Measurements from ENCODE around the gene DCTPP1. TPM values are rescaled to one million over a fixed set of nuclear protein-coding genes. Genes with fewer than 3 reads are reported as not detected.

DCTPP1 gene
- total and polyA plus RNA-seq, 2 of the 13 experiments (the other 11 are each of a cell fraction or from before 2014, with no cell fraction given) = 54.8 to 74.4 TPM

- TF ChIP-seq, protein P1, sequence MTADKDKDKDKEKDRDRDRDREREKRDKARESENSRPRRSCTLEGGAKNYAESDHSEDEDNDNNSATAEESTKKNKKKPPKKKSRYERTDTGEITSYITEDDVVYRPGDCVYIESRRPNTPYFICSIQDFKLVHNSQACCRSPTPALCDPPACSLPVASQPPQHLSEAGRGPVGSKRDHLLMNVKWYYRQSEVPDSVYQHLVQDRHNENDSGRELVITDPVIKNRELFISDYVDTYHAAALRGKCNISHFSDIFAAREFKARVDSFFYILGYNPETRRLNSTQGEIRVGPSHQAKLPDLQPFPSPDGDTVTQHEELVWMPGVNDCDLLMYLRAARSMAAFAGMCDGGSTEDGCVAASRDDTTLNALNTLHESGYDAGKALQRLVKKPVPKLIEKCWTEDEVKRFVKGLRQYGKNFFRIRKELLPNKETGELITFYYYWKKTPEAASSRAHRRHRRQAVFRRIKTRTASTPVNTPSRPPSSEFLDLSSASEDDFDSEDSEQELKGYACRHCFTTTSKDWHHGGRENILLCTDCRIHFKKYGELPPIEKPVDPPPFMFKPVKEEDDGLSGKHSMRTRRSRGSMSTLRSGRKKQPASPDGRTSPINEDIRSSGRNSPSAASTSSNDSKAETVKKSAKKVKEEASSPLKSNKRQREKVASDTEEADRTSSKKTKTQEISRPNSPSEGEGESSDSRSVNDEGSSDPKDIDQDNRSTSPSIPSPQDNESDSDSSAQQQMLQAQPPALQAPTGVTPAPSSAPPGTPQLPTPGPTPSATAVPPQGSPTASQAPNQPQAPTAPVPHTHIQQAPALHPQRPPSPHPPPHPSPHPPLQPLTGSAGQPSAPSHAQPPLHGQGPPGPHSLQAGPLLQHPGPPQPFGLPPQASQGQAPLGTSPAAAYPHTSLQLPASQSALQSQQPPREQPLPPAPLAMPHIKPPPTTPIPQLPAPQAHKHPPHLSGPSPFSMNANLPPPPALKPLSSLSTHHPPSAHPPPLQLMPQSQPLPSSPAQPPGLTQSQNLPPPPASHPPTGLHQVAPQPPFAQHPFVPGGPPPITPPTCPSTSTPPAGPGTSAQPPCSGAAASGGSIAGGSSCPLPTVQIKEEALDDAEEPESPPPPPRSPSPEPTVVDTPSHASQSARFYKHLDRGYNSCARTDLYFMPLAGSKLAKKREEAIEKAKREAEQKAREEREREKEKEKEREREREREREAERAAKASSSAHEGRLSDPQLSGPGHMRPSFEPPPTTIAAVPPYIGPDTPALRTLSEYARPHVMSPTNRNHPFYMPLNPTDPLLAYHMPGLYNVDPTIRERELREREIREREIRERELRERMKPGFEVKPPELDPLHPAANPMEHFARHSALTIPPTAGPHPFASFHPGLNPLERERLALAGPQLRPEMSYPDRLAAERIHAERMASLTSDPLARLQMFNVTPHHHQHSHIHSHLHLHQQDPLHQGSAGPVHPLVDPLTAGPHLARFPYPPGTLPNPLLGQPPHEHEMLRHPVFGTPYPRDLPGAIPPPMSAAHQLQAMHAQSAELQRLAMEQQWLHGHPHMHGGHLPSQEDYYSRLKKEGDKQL (CRISPR knock-in tag; IDR thresholded peaks at IDR 0.05; ENCODE audit: low read depth) = 0 out of 2 replicates have a peak, but pooled peaks have one; percentile 47
- TF ChIP-seq JARID2 (CRISPR knock-in tag; IDR thresholded peaks at IDR 0.05; ENCODE audit: insufficient replicate concordance) = peak; percentile 72
- TF ChIP-seq MTERF4 (CRISPR knock-in tag; IDR thresholded peaks at IDR 0.05) = peak; percentile 31; the same call in 1 of the 2 replicates
- TF ChIP-seq AKAP8 (CRISPR knock-in tag; IDR thresholded peaks at IDR 0.05) = no peak; the same call in 1 of the 2 replicates
- TF ChIP-seq ZSCAN30 (CRISPR knock-in tag; IDR thresholded peaks at IDR 0.05) = no peak
- TF ChIP-seq HOXA9 (CRISPR knock-in tag; IDR thresholded peaks at IDR 0.05; ENCODE audit: borderline replicate concordance) = no peak
- TF ChIP-seq MBD4 (IDR thresholded peaks at IDR 0.05; ENCODE audit: borderline replicate concordance, low read length) = no peak
- no peak for TF ChIP-seq CBX5 (CRISPR knock-in tag; IDR thresholded peaks at IDR 0.05; ENCODE audit: borderline replicate concordance)
- TF ChIP-seq, protein P2, sequence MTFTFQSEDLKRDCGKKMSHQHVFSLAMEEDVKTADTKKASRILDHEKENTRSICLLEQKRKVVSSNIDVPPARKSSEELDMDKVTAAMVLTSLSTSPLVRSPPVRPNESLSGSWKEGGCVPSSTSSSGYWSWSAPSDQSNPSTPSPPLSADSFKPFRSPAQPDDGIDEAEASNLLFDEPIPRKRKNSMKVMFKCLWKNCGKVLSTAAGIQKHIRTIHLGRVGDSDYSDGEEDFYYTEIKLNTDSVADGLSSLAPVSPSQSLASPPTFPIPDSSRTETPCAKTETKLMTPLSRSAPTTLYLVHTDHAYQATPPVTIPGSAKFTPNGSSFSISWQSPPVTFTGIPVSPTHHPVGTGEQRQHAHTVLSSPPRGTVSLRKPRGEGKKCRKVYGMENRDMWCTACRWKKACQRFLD (CRISPR knock-in tag; IDR thresholded peaks at IDR 0.05; ENCODE audit: borderline replicate concordance) = 0 out of 2 replicates have a peak, but pooled peaks have one; percentile 50
- TF ChIP-seq ZBTB20 (CRISPR knock-in tag; IDR thresholded peaks at IDR 0.05; ENCODE audit: borderline replicate concordance, low read depth) = no peak
- no peak for TF ChIP-seq ZHX1 (CRISPR knock-in tag; IDR thresholded peaks at IDR 0.05; ENCODE audit: low read depth)
- TF ChIP-seq ATF4 (CRISPR knock-in tag; IDR thresholded peaks at IDR 0.05) = no peak
Measured at GRCh38 chr16:30401768-30402425, 27.9 kb downstream of the DCTPP1 start (continued).

Measured in HepG2 (cell line).